H9 (cell line): ENCODE results near the gene ZNF618. TPM values are rescaled to one million over a fixed set of nuclear protein-coding genes. Genes with fewer than 3 reads are reported as not detected.

ENCODE experiments used
- DNase-seq: peaks from one replicate; pipeline ENCODE4 v3.0.0-alpha.2; 2017
- H2AFZ ChIP-seq: one replicate; pipeline ENCODE4 v1.6.1; 2013; ENCODE audit warnings: mild to moderate bottlenecking, low read length, control low read depth, moderate library complexity
- H2AK5ac ChIP-seq: 2 replicates; pipeline ENCODE4 v1.6.1; 2013; ENCODE audit warnings: low read length, control low read depth, mixed read lengths; ENCODE audit not compliant: insufficient read length
- H2BK120ac ChIP-seq: one replicate; pipeline ENCODE4 v1.6.1; 2013; ENCODE audit warnings: low read depth, mild to moderate bottlenecking, low read length, control low read depth, inconsistent platforms; ENCODE audit not compliant: poor library complexity, severe bottlenecking
- H2BK12ac ChIP-seq: 2 replicates; pipeline ENCODE4 v1.6.1; 2013; ENCODE audit warnings: low read length, control low read depth, mixed read lengths, low read depth; ENCODE audit not compliant: insufficient read length
- H2BK15ac ChIP-seq: 2 replicates; pipeline ENCODE4 v1.6.1; 2013; ENCODE audit warnings: low read depth, low read length, control low read depth
- H2BK20ac ChIP-seq: one replicate; pipeline ENCODE4 v1.6.1; 2013; ENCODE audit warnings: low read depth, mild to moderate bottlenecking, low read length, control low read depth, inconsistent platforms; ENCODE audit not compliant: poor library complexity, severe bottlenecking
- H2BK5ac ChIP-seq: 2 replicates; pipeline ENCODE4 v1.6.1; 2013; ENCODE audit warnings: low read length, control low read depth, mixed read lengths; ENCODE audit not compliant: insufficient read length
- H3K14ac ChIP-seq: 2 replicates; pipeline ENCODE4 v1.6.1; 2013; ENCODE audit warnings: low read length, control low read depth; ENCODE audit not compliant: insufficient read depth
- H3K18ac ChIP-seq: 2 replicates; pipeline ENCODE4 v1.6.1; 2013; ENCODE audit warnings: low read depth, mild to moderate bottlenecking, mixed read lengths, low read length, control low read depth; ENCODE audit not compliant: insufficient read length
- H3K23ac ChIP-seq: 2 replicates; pipeline ENCODE4 v1.6.1; 2013; ENCODE audit warnings: low read length, control low read depth, mixed read lengths, low read depth; ENCODE audit not compliant: insufficient read length
- H3K23me2 ChIP-seq: 2 replicates; pipeline ENCODE4 v1.6.1; 2013; ENCODE audit warnings: low read depth, mild to moderate bottlenecking, mixed read lengths, low read length, control low read depth; ENCODE audit not compliant: insufficient read length, poor library complexity, severe bottlenecking
- H3K27ac ChIP-seq: 2 replicates; pipeline ENCODE4 v1.5.1; 2013; ENCODE audit warnings: low read length, control low read depth, mixed read lengths, low read depth; ENCODE audit not compliant: insufficient read length
- H3K27me3 ChIP-seq: 2 replicates; pipeline ENCODE4 v1.6.1; 2013; ENCODE audit warnings: low read length, control low read depth, inconsistent platforms; ENCODE audit not compliant: insufficient read depth
- H3K4ac ChIP-seq: 2 replicates; pipeline ENCODE4 v1.6.1; 2013; ENCODE audit warnings: low read depth, mild to moderate bottlenecking, control low read depth, inconsistent platforms, low read length, moderate library complexity
- H3K4me1 ChIP-seq: 2 replicates; pipeline ENCODE4 v1.6.1; 2013; ENCODE audit warnings: low read length, control low read depth, inconsistent platforms; ENCODE audit not compliant: insufficient read depth
- H3K4me2 ChIP-seq: 2 replicates; pipeline ENCODE4 v1.6.1; 2013; ENCODE audit warnings: low read length, control low read depth, mixed read lengths; ENCODE audit not compliant: insufficient read length, insufficient read depth
- H3K56ac ChIP-seq: 2 replicates; pipeline ENCODE4 v1.6.1; 2013; ENCODE audit warnings: low read depth, mild to moderate bottlenecking, mixed read lengths, low read length, control low read depth; ENCODE audit not compliant: insufficient read length
- H3K79me1 ChIP-seq: 2 replicates; pipeline ENCODE4 v1.6.1; 2013; ENCODE audit warnings: low read depth, mild to moderate bottlenecking, moderate library complexity, low read length, control low read depth, inconsistent platforms; ENCODE audit not compliant: insufficient read depth, poor library complexity, severe bottlenecking
- H3K79me2 ChIP-seq: 2 replicates; pipeline ENCODE4 v1.6.1; 2013; ENCODE audit warnings: low read length, control low read depth, inconsistent platforms; ENCODE audit not compliant: insufficient read depth
- H3K9ac ChIP-seq: 2 replicates; pipeline ENCODE4 v1.6.1; 2013; ENCODE audit warnings: low read length, control low read depth, mixed read lengths; ENCODE audit not compliant: insufficient read length; ENCODE audit errors: extremely low read depth
- H3K9me3 ChIP-seq: one replicate; pipeline ENCODE4 v1.6.1; 2013; ENCODE audit warnings: low read depth, low read length, inconsistent platforms; ENCODE audit not compliant: control insufficient read depth
- H3T11ph ChIP-seq: one replicate; pipeline ENCODE4 v1.6.1; 2013; ENCODE audit warnings: mild to moderate bottlenecking, low read length, control low read depth, inconsistent platforms
- H4K20me1 ChIP-seq: one replicate; pipeline ENCODE4 v1.6.1; 2013; ENCODE audit not compliant: control insufficient read depth, insufficient read length, insufficient read depth
- H4K5ac ChIP-seq: 2 replicates; pipeline ENCODE4 v1.6.1; 2013; ENCODE audit warnings: low read depth, mild to moderate bottlenecking, mixed read lengths, low read length, control low read depth; ENCODE audit not compliant: insufficient read length
- H4K8ac ChIP-seq: replicated peaks from 2 replicates; pipeline ENCODE4 v1.6.1; 2013; ENCODE audit warnings: low read length, control low read depth, mixed read lengths, low read depth; ENCODE audit not compliant: insufficient read length
- H4K91ac ChIP-seq: 2 replicates; pipeline ENCODE4 v1.6.1; 2013; ENCODE audit warnings: low read depth, mild to moderate bottlenecking, moderate library complexity, mixed read lengths, low read length, control low read depth; ENCODE audit not compliant: insufficient read length
- H3K27ac Mint-ChIP-seq, 3 experiments: 2 replicates in 2 of 3; 3 replicates in 1 of 3; pipeline ENCODE4 v1.8.0; 2020 to 2021; ENCODE audit warnings: mixed read lengths in 3 of 3, mild to moderate bottlenecking in 1 of 3, moderate library complexity in 1 of 3
- H3K27me3 Mint-ChIP-seq: 2 replicates; pipeline ENCODE4 v1.8.0; 2021; ENCODE audit warnings: low read depth, mild to moderate bottlenecking, moderate library complexity, mixed read lengths
- H3K36me3 Mint-ChIP-seq, 3 experiments: 2 replicates in 2 of 3; 3 replicates in 1 of 3; pipeline ENCODE4 v1.8.0; 2020 to 2021; ENCODE audit warnings: low read depth in 3 of 3, mixed read lengths in 3 of 3; ENCODE audit not compliant: insufficient read depth in 1 of 3
- H3K4me1 Mint-ChIP-seq, 2 experiments: 2 replicates each; pipeline ENCODE4 v1.8.0; 2020; ENCODE audit warnings: mixed read lengths in 2 of 2
- H3K4me3 Mint-ChIP-seq, 2 experiments: 2 replicates in 1 of 2; 3 replicates in 1 of 2; pipeline ENCODE4 v1.8.0; 2020 to 2021; ENCODE audit warnings: mild to moderate bottlenecking in 2 of 2, mixed read lengths in 2 of 2, moderate library complexity in 1 of 2
- H3K9me3 Mint-ChIP-seq, 2 experiments: 2 replicates in 1 of 2; 3 replicates in 1 of 2; pipeline ENCODE4 v1.8.0; 2020; ENCODE audit warnings: mild to moderate bottlenecking in 2 of 2, mixed read lengths in 2 of 2, moderate library complexity in 1 of 2
- WGBS: extraction: QIAGEN DNeasy Blood & Tissue Kit; methylation state at CpG from one replicate; pipeline ENCODE4 v1.1.7; 2013; ENCODE audit warnings: missing lambda C conversion rate, low lambda C conversion rate, mixed read lengths; ENCODE audit not compliant: insufficient read length; ENCODE audit errors: extremely low coverage; 5-methylcytosine and 5-hydroxymethylcytosine counted together
- total RNA-seq: library from RNA; stranded (reverse); gene quantifications from 2 replicates; pipeline ENCODE4 v1.2.1, GENCODE V29; 2021
- TF ChIP-seq, protein P1 (sequence below): fragments of 200-600 bp; sonication (generic); conservative IDR thresholded peaks from 3 replicates; pipeline ENCODE4 v1.8.0; 2021; ENCODE audit warnings: antibody characterized with exemption, mild to moderate bottlenecking

Gene ZNF618
- total RNA-seq, 1 experiment from 2014 or later = 13.6 TPM

DNA sequence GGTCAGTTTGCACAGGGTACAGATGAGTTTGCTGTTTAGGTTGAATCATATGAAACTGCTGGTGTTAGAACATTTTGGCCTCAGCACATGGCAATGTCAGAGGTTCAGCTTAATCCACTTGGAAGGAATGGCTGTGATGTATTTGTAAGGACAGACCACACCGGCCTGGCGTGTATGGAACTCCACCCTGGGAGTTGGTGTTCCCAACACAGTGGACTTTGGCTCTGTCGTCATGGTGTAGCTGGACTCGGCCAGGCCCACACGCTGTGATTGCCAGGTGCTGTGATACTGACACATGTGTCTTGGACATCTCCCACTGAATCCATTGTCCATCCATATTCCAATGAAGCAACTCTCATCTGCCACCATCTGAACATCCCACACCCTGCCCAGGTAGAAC, 90.3 kb downstream of the ZNF618 start:
- Histone ChIP-seq H3K27ac (no peak overlapping the region), H2AK5ac (no peak overlapping the region), H3K79me2 (no peaks in the 10 kb centered on the region), H2BK15ac (no peak overlapping the region), H2BK12ac (no peak overlapping the region), H2BK20ac (no peak overlapping the region), H3K23me2 (no peaks in the 10 kb centered on the region), H4K91ac (no peak overlapping the region), H3K9ac (no peak overlapping the region), H4K8ac (no peak overlapping the region), H4K20me1 (no peaks in the 10 kb centered on the region), H3K4me1 (no peaks in the 10 kb centered on the region), H3T11ph (no peak overlapping the region), H3K23ac (no peak overlapping the region), H3K27me3 (no peaks in the 10 kb centered on the region), H4K5ac (no peak overlapping the region), H3K56ac (no peak overlapping the region), H3K4me2 (no peak overlapping the region), H2BK120ac (no peak overlapping the region), H3K14ac (no peak overlapping the region), H3K9me3 (no peaks in the 10 kb centered on the region), H3K4ac (no peak overlapping the region), H3K79me1 (no peaks in the 10 kb centered on the region), H3K18ac (no peak overlapping the region), H2AFZ (no peak overlapping the region), H2BK5ac (no peak overlapping the region)
- H3K9me3 Mint-ChIP-seq = peaks cover 0 to 2% of the 10 kb centered on the region in 2 experiments; a peak in 1 of 5 replicates
- H3K27ac Mint-ChIP-seq = peak overlapping the region in 1 of 3 experiments; percentile 53; a peak in 1 of 7 replicates
- peaks cover 10 to 23% (median 15%) of the 10 kb centered on the region in 3 experiments for H3K36me3 Mint-ChIP-seq
- no peak overlapping the region for H3K4me3 Mint-ChIP-seq
- WGBS = no CpG with 5 or more reads among the region's 5 CpGs
- H3K4me1 Mint-ChIP-seq = peaks cover 8 to 25% of the 10 kb centered on the region in 2 experiments
- no peaks in the 10 kb centered on the region for H3K27me3 Mint-ChIP-seq
- DNase-seq = no peak
- TF ChIP-seq, protein P1, sequence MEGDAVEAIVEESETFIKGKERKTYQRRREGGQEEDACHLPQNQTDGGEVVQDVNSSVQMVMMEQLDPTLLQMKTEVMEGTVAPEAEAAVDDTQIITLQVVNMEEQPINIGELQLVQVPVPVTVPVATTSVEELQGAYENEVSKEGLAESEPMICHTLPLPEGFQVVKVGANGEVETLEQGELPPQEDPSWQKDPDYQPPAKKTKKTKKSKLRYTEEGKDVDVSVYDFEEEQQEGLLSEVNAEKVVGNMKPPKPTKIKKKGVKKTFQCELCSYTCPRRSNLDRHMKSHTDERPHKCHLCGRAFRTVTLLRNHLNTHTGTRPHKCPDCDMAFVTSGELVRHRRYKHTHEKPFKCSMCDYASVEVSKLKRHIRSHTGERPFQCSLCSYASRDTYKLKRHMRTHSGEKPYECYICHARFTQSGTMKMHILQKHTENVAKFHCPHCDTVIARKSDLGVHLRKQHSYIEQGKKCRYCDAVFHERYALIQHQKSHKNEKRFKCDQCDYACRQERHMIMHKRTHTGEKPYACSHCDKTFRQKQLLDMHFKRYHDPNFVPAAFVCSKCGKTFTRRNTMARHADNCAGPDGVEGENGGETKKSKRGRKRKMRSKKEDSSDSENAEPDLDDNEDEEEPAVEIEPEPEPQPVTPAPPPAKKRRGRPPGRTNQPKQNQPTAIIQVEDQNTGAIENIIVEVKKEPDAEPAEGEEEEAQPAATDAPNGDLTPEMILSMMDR = no peak
